Neural crest cell (in vitro differentiated cells): ENCODE measurements around the gene RBL1. TPM values are rescaled to one million over a fixed set of nuclear protein-coding genes. Genes with fewer than 3 reads are reported as not detected.
"Not testable (repeated sequence)": the region's sequence is repeated elsewhere in the genome, so short reads cannot be mapped to it uniquely, and the experiment has no call there.

Experiments
- DNase-seq: peaks from one replicate; pipeline ENCODE4 v3.0.0; 2021; ENCODE audit warnings: low read depth, mixed read lengths, low spot score
- H3K27ac Mint-ChIP-seq: one replicate; pipeline ENCODE4 v1.8.0; 2021; ENCODE audit warnings: mild to moderate bottlenecking, mixed read lengths; ENCODE audit not compliant: unreplicated experiment
- H3K27me3 Mint-ChIP-seq: 2 replicates; pipeline ENCODE4 v1.8.0; 2021; ENCODE audit warnings: low read depth, mild to moderate bottlenecking, mixed read lengths
- H3K36me3 Mint-ChIP-seq: 2 replicates; pipeline ENCODE4 v1.8.0; 2021; ENCODE audit warnings: low read depth, mild to moderate bottlenecking, mixed read lengths
- H3K4me1 Mint-ChIP-seq: 2 replicates; pipeline ENCODE4 v1.8.0; 2021; ENCODE audit warnings: mixed read lengths
- H3K4me3 Mint-ChIP-seq: one replicate; pipeline ENCODE4 v1.8.0; 2021; ENCODE audit warnings: mild to moderate bottlenecking, mixed read lengths
- H3K9me3 Mint-ChIP-seq: 2 replicates; pipeline ENCODE4 v1.8.0; 2021; ENCODE audit warnings: mixed read lengths
- CTCF ChIP-seq: fragments of 200-600 bp; sonication (generic); conservative IDR thresholded peaks from 2 replicates; pipeline ENCODE4 v1.5.0; 2021; ENCODE audit warnings: antibody characterized with exemption, mild to moderate bottlenecking
- total RNA-seq: library from RNA; stranded (reverse); gene quantifications from 2 replicates; pipeline ENCODE4 v1.2.1, GENCODE V29; 2021

Gene RBL1
- total RNA-seq, 1 donor from 2014 or later = 25.6 TPM

GRCh38 chr20:37075932-37076685 lies 19.7 kb downstream of the RBL1 start:
- no peak for DNase-seq
- Mint-ChIP-seq H3K36me3 (peaks cover 23% of the 10 kb centered on the region), H3K4me1 (peaks cover 8% of the 10 kb centered on the region), H3K9me3 (peaks cover 2% of the 10 kb centered on the region), H3K27me3 (no peaks in the 10 kb centered on the region), H3K27ac (no peak overlapping the region), H3K4me3 (no peak overlapping the region)
- no peak for TF ChIP-seq CTCF

DNA sequence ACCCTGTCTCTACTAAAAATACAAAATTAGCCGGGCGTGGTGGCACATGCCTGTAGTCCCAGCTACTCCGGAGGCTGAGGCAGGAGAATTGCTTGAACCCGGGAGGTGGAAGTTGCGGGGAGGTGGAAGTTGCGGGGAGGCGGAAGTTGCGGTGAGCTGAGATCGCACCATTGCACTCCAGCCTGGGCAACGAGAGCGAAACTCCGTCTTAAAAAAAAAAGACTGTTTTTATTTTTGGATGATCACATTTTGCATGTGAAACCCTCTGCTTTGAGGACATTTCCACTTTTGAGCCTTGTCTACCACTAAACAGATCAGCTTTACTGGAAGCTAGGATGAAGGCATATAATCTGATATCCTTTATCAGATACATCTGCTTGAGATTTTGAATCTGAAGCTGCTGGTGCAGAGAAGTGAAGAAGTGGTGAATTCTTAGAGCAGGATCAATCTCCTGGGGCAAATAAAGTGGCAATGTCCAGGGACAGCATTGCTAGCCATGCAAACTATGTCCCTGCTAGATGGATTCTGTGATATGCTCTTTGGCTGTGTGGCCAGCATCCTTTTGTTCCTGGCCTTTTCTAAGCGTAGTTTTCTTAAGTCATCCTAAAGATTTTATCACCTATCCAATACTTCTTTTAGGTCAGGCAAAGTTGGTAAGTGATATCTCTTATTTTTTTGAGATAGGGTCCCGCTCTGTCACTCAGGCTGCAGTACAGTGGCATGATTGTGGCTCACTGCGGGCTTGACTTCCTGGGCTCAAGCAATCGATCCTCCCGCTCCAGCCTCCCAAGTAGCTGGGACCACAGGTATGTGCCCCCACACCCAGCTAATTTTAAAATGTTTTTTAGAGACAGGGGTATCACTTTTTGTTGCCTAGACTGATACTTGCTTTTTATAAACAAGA lies 23.3 kb downstream of the RBL1 start:
- Mint-ChIP-seq H3K9me3 (peaks cover 2% of the 10 kb centered on the region), H3K4me3 (no peak overlapping the region), H3K36me3 (peaks cover 21% of the 10 kb centered on the region), H3K27ac (no peak overlapping the region), H3K27me3 (no peaks in the 10 kb centered on the region), H3K4me1 (peaks cover 11% of the 10 kb centered on the region)
- DNase-seq = no peak
- TF ChIP-seq CTCF = no peak

DNA sequence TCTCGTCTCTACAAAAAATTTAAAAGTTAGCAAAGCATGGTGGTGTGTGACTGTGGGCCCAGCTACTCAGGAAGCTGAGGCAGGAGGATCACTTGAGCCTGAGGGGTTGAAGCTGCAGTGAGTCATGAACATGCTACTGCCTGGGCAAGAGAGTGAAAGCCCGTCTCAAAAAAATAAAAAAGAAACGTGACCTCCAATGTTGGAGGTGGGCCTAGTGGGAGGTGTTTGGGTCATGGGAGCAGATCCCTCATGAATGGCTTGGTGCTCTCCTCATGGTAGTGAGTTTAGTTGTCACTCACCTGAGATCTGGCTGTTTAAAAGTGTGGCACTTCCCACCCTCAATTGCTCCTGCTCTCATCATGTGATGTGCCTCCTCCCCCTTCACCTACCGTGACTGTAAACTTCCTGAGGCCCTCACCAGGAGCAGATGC lies 24.3 kb downstream of the RBL1 start:
- peak overlapping the region; percentile 22 for H3K27ac Mint-ChIP-seq

GRCh38 chr20:37069563-37069962 lies 26.2 kb downstream of the RBL1 start:
- H3K4me3 Mint-ChIP-seq, H3K27ac Mint-ChIP-seq: not testable (repeated sequence)
- peaks cover 19% of the 10 kb centered on the region for H3K36me3 Mint-ChIP-seq

More for the DNA sequence above, 24.3 kb downstream of the RBL1 start:
- Mint-ChIP-seq H3K9me3 (peaks cover 2% of the 10 kb centered on the region), H3K4me3 (no peak overlapping the region), H3K27me3 (no peaks in the 10 kb centered on the region), H3K4me1 (peaks cover 11% of the 10 kb centered on the region), H3K36me3 (peaks cover 21% of the 10 kb centered on the region)
- TF ChIP-seq CTCF = no peak
- no peak for DNase-seq

GRCh38 chr20:37066168-37066567 lies 29.6 kb downstream of the RBL1 start:
- Mint-ChIP-seq H3K4me3 (no peak overlapping the region), H3K27ac (no peak overlapping the region), H3K36me3 (peaks cover 13% of the 10 kb centered on the region), H3K9me3 (no peaks in the 10 kb centered on the region), H3K4me1 (peaks cover 4% of the 10 kb centered on the region), H3K27me3 (no peaks in the 10 kb centered on the region)
- no peak for DNase-seq
- no peak for TF ChIP-seq CTCF

More at GRCh38 chr20:37069563-37069962, 26.2 kb downstream of the RBL1 start:
- H3K4me1 Mint-ChIP-seq = peaks cover 11% of the 10 kb centered on the region
- H3K27me3 Mint-ChIP-seq, DNase-seq, H3K9me3 Mint-ChIP-seq: not testable (repeated sequence)
